ENCODE results near the gene NNAT. TPM values are rescaled to one million over a fixed set of nuclear protein-coding genes. Genes with fewer than 3 reads are reported as not detected.

Gene NNAT
- total RNA-seq, 3 donors from 2014 or later (not counting 1 experiment from before 2014, with no cell fraction given): not detected

DNA sequence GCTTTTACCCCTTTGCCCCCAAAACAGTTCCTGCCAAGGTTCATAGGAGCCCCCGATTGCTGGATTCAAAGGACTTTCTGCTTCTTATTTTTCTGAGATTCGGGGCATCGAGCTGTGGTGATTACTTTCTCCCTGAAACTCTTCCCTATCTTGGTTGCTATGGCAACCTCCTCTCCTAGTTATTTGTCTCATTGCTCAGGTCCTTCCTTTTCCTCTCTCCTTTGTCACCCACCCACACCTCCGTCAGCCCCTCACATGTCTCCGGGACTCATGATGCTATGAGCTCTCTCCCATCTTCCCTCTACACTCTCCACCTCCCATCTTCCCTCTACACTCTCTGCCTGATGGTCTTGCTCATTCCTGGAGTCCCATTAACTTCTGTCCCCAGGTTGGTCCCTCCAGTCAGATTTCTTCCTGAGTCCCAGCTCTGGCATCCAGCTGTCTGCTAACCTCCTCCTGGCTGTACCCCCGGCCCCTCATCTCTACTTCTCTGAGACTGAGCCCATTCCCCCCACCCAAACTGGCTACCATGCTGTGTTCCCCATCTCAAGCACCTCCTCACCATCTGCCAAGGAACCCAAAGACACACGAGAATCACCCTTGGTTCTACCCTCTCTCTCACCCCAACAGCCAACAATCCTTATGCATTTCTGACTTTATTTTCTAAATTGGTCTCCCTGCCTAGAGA is 30.2 kb upstream of the NNAT start:
- no peaks in the 10 kb centered on the region for H3K27me3 Mint-ChIP-seq (ENCODE audit: low read depth in 2 of 2)
- intact Hi-C loops (cut with micrococcal nuclease): no loop called here
- H3K27ac ChIP-seq (ENCODE audit: low read length): no peak overlapping the region

DNA sequence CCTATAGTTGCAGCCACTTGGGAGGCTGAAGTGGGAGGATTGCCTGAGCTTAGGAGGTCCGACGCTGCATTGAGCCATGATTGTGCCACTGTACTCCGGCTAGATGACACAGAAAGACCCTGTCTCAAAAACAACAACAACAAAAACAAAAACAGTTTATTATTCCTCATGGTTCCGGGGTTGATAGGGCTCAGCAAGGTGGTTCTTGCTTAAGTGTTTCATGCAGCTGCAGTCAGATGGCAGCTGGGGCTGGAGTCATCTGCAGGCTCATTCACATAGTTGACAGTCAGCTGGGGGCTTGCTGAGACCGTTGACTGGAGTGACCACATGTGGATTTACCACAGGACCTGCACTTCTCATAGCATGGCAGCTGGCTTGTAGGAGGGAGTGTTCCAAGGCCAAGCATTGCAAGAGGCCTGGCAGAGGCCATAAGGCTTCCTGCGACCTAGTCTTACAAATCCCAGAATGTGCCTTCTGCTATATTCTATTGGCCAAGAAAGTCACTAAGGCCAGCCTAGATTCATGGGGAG is 28.9 kb upstream of the NNAT start:
- Histone ChIP-seq H3K4me3 (ENCODE audit: low read length) (no peak overlapping the region), H3K27ac (ENCODE audit: low read length) (no peak overlapping the region), H3K36me3 (ENCODE audit: control insufficient read depth, insufficient read depth, low read length) (peaks cover 2% of the 10 kb centered on the region), H3K27me3 (ENCODE audit: control insufficient read depth, insufficient read depth, low read length) (no peaks in the 10 kb centered on the region), H3K4me1 (ENCODE audit: control insufficient read depth, insufficient read depth, low read length) (no peaks in the 10 kb centered on the region), H3K9me3 (ENCODE audit: control insufficient read depth, insufficient read depth, low read length) (no peaks in the 10 kb centered on the region)
- DNase-seq (no peak), ATAC-seq (no peak)
- Mint-ChIP-seq H3K4me1 (peaks cover 5 to 7% of the 10 kb centered on the region in 2 donors), H3K27ac (no peak overlapping the region), H3K4me3 (no peak overlapping the region), H3K9me3 (no peaks in the 10 kb centered on the region), H3K27me3 (ENCODE audit: low read depth in 2 of 2) (no peaks in the 10 kb centered on the region), H3K36me3 (no peaks in the 10 kb centered on the region)
- WGBS (ENCODE audit: insufficient coverage): 92% methylated on average over 6 of the region's 6 CpGs
- intact Hi-C loops (cut with micrococcal nuclease): no loop called here
- TF ChIP-seq, protein P1, sequence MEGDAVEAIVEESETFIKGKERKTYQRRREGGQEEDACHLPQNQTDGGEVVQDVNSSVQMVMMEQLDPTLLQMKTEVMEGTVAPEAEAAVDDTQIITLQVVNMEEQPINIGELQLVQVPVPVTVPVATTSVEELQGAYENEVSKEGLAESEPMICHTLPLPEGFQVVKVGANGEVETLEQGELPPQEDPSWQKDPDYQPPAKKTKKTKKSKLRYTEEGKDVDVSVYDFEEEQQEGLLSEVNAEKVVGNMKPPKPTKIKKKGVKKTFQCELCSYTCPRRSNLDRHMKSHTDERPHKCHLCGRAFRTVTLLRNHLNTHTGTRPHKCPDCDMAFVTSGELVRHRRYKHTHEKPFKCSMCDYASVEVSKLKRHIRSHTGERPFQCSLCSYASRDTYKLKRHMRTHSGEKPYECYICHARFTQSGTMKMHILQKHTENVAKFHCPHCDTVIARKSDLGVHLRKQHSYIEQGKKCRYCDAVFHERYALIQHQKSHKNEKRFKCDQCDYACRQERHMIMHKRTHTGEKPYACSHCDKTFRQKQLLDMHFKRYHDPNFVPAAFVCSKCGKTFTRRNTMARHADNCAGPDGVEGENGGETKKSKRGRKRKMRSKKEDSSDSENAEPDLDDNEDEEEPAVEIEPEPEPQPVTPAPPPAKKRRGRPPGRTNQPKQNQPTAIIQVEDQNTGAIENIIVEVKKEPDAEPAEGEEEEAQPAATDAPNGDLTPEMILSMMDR (IDR thresholded peaks at IDR 0.05): no peak

More for the DNA sequence above, 30.2 kb upstream of the NNAT start:
- H3K36me3 Mint-ChIP-seq: no peaks in the 10 kb centered on the region
- no peak overlapping the region for H3K4me3 ChIP-seq (ENCODE audit: low read length)
- TF ChIP-seq, protein P1 (IDR thresholded peaks at IDR 0.05): no peak
- ATAC-seq (no peak), DNase-seq (no peak)
- H3K4me1 Mint-ChIP-seq: peaks cover 5 to 7% of the 10 kb centered on the region in 2 donors
- no peaks in the 10 kb centered on the region for H3K27me3 ChIP-seq (ENCODE audit: control insufficient read depth, insufficient read depth, low read length)
- no peak overlapping the region for H3K27ac Mint-ChIP-seq
- H3K9me3 Mint-ChIP-seq: no peaks in the 10 kb centered on the region
- 93% methylated on average over 7 of the region's 7 CpGs for WGBS (ENCODE audit: insufficient coverage)
- no peak overlapping the region for H3K4me3 Mint-ChIP-seq
- H3K9me3 ChIP-seq (ENCODE audit: control insufficient read depth, insufficient read depth, low read length): no peaks in the 10 kb centered on the region
- no peaks in the 10 kb centered on the region for H3K4me1 ChIP-seq (ENCODE audit: control insufficient read depth, insufficient read depth, low read length)
- H3K36me3 ChIP-seq (ENCODE audit: control insufficient read depth, insufficient read depth, low read length): peaks cover 2% of the 10 kb centered on the region

DNA sequence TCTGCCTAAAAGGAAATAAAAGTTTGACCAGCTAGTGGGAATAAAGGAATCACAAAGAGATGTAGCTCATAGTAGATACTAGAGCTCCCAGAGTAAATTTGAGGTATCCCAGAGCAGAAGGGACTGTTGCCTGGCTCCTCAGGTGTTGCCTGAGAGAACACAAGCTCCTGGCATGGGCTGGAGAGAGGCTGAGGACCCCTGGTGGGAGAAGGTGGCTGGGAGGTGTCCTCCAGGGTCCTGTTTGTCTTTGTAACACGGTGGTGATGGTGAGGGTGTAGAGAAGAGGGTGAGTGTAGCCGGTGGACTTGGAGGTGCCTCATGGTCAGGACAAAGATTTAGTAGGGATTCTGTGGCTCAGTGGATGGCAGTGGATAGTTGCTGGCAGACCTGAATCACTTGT is 28.1 kb upstream of the NNAT start:
- no peak for DNase-seq
- Histone ChIP-seq H3K4me1 (ENCODE audit: control insufficient read depth, insufficient read depth, low read length) (no peaks in the 10 kb centered on the region), H3K36me3 (ENCODE audit: control insufficient read depth, insufficient read depth, low read length) (peaks cover 2% of the 10 kb centered on the region), H3K27me3 (ENCODE audit: control insufficient read depth, insufficient read depth, low read length) (no peaks in the 10 kb centered on the region), H3K27ac (ENCODE audit: low read length) (no peak overlapping the region), H3K4me3 (ENCODE audit: low read length) (no peak overlapping the region), H3K9me3 (ENCODE audit: control insufficient read depth, insufficient read depth, low read length) (no peaks in the 10 kb centered on the region)
- TF ChIP-seq, protein P1 (IDR thresholded peaks at IDR 0.05): no peak
- Mint-ChIP-seq H3K36me3 (no peaks in the 10 kb centered on the region), H3K4me1 (peaks cover 5 to 7% of the 10 kb centered on the region in 2 donors), H3K9me3 (no peaks in the 10 kb centered on the region), H3K4me3 (no peak overlapping the region), H3K27ac (no peak overlapping the region), H3K27me3 (ENCODE audit: low read depth in 2 of 2) (no peaks in the 10 kb centered on the region)
- intact Hi-C loops (cut with micrococcal nuclease): no loop called here
- ATAC-seq: no peak
- 83% methylated on average over 2 of the region's 2 CpGs for WGBS (ENCODE audit: insufficient coverage)
